ENCODE data around the gene TMEM271. TPM values are rescaled to one million over a fixed set of nuclear protein-coding genes. Genes with fewer than 3 reads are reported as not detected.

Gene TMEM271
- total RNA-seq = not detected

DNA sequence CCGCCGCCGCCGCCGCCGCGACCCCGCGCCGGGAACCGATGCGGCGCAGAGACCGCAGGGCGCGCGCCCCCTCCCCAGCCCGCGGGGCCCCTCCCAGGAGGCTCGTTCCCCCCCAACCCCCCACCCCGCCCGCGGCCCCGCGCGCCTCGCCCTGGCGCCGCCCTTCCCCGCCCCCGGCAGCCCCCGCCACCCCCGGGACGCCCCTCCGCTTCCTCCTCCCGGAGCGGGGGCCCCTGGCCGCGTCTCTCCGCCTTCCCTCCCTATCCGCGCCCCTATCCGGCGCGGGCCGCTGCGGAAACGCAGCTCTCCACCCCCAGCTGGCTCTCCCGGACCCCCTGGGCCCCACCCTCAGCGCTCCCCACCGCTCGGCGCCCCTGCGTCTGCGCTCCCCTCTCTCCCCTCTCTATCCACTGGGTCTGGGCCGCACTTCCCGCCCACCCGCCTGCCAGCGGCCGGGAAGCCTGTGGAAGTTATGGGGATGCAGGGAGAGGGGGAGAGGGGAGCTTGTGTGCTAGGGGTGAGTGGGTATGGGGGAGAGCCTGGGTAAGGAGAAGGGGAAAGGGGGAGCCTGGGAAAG, at the start of gene TMEM271:
TMEM271 (minus strand) TSS at position 51 of the 577 bp plus-strand sequence. CDS start 233 bp downstream, outside the sequence.
- peak within 1 kb of the TSS; percentile 47 for H3K27ac Mint-ChIP-seq
- ChIA-PET CTCF (no interaction called here), POLR2A (no interaction called here)
- H3K27me3 Mint-ChIP-seq = peaks cover 43% of the 10 kb centered on the region
- H3K9me3 Mint-ChIP-seq = peaks cover 17% of the 10 kb centered on the region
- H3K4me3 Mint-ChIP-seq = no peak within 1 kb of the TSS
- H3K4me1 Mint-ChIP-seq = peaks cover 9% of the 10 kb centered on the region
- DNase-seq = no peak
- H3K36me3 Mint-ChIP-seq (ENCODE audit: low read depth) = peaks cover 21% of the 10 kb centered on the region

- Mint-ChIP-seq H3K4me3 (no peak overlapping the region), H3K9me3 (peaks cover 7% of the 10 kb centered on the region), H3K27me3 (no peaks in the 10 kb centered on the region), H3K4me1 (no peaks in the 10 kb centered on the region), H3K36me3 (ENCODE audit: low read depth) (no peaks in the 10 kb centered on the region), H3K27ac (no peak overlapping the region)
- POLR2A ChIA-PET = no interaction called here
- no peak for DNase-seq
- CTCF ChIA-PET = no interaction called here
Measured at GRCh38 chr4:625631-626161, 49.6 kb upstream of the TMEM271 start.

GRCh38 chr4:624705-625590, 48.9 kb upstream of the TMEM271 start, which contains the start of gene PDE6B:
PDE6B (plus strand) TSS chr4:625573; CDS start chr4:625627, 54 bp downstream.
- CTCF ChIA-PET = no interaction called here
- POLR2A ChIA-PET = no interaction called here
- no peaks in the 10 kb centered on the region for H3K27me3 Mint-ChIP-seq
- DNase-seq = no peak
- H3K36me3 Mint-ChIP-seq (ENCODE audit: low read depth) = no peaks in the 10 kb centered on the region
- H3K9me3 Mint-ChIP-seq = peaks cover 8% of the 10 kb centered on the region
- no peak within 1 kb of the TSS for H3K4me3 Mint-ChIP-seq
- no peaks in the 10 kb centered on the region for H3K4me1 Mint-ChIP-seq
- H3K27ac Mint-ChIP-seq = no peak within 1 kb of the TSS

DNA sequence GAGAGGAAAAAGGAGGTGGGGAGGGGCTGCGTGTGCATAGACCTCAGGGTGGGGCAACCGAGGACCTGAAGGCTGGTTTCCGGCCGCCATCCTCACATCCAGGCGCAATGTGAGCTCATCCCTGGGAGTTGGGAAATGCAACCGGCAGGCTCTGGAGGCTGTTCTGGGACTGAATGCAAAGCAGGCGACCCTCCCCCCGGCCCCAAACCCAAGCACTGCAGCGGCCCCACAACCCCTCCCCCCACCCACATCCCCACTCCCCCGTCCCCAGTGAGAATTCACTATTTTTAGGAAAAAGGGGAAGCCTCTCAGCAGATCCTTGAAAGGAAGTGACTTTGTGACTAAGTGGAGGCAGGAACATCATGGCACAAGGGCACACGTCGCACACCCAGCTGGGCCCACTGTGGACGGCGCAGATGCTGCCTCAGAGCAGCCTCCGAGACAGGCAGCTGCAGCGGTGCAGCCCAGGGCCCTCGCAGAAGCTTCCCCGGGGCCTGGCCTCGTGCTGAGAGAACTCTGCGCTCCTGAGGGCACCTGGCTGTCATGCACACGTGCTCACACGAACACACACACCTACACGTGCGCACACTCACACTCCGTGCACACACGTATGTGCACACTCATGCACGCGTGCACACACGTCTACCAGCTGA, 47.9 kb upstream of the TMEM271 start:
- ChIA-PET POLR2A (no interaction called here), CTCF (no interaction called here)
- no peak for DNase-seq
- no peak overlapping the region for H3K4me3 Mint-ChIP-seq
- no peaks in the 10 kb centered on the region for H3K27me3 Mint-ChIP-seq
- peaks cover 8% of the 10 kb centered on the region for H3K9me3 Mint-ChIP-seq
- H3K4me1 Mint-ChIP-seq = no peaks in the 10 kb centered on the region
- H3K27ac Mint-ChIP-seq = no peak overlapping the region
- H3K36me3 Mint-ChIP-seq (ENCODE audit: low read depth) = no peaks in the 10 kb centered on the region

DNA sequence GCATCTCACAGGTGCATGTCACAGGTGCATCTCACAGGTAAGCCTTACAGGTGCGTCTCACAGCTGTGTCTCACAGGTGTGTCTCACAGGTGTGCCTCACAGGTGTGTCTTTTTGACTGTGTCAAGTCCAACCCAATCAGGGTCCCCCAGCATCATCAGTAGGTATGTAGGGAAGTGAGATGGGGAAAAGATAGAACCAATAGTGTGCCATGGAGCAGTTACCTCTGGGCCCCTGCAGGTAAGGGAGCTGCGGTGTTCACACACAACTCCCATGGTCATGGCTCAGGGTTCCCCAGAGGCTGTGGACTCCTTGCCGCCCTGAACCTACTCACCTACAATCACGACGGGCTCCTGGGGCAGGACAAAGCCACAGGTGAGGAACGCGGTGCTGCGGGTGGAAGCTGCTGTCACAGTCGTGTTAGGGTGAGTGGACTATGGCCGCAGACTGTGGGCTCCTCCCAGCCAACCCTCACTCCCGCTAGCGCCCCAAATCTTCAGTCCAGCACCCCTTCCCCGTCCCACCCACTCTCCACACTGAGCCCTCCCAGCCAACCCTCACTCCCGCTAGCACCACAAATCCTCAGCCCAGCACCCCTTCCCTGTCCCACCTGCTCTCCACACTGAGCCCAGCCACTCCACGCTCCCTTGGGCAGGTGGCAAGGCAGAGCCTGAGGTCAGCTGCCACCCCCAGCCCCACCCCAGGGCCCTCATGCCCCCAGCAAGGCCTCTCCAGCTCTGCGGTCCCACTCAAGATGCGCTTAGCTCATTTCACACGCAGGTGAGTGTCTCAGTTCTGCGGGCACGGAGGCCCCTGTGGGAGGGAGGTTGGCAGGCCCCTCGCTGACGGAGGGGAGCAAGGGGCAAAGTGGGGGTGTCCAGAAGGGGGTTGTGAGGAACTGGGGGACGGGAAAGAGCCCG, 47.2 kb upstream of the TMEM271 start:
- POLR2A ChIA-PET = no interaction called here
- peaks cover 8% of the 10 kb centered on the region for H3K9me3 Mint-ChIP-seq

GRCh38 chr4:622071-622995, 46.2 kb upstream of the TMEM271 start:
- Mint-ChIP-seq H3K4me3 (no peak overlapping the region), H3K9me3 (peaks cover 12% of the 10 kb centered on the region), H3K4me1 (no peaks in the 10 kb centered on the region), H3K36me3 (ENCODE audit: low read depth) (no peaks in the 10 kb centered on the region), H3K27me3 (no peaks in the 10 kb centered on the region), H3K27ac (no peak overlapping the region)
- no peak for DNase-seq
- ChIA-PET CTCF (no interaction called here), POLR2A (no interaction called here)

More for the DNA sequence above, 47.2 kb upstream of the TMEM271 start:
- no peak for DNase-seq
- H3K4me3 Mint-ChIP-seq = no peak overlapping the region
- H3K36me3 Mint-ChIP-seq (ENCODE audit: low read depth) = no peaks in the 10 kb centered on the region
- no peaks in the 10 kb centered on the region for H3K27me3 Mint-ChIP-seq
- H3K4me1 Mint-ChIP-seq = no peaks in the 10 kb centered on the region
- H3K27ac Mint-ChIP-seq = no peak overlapping the region
- CTCF ChIA-PET = no interaction called here

DNA sequence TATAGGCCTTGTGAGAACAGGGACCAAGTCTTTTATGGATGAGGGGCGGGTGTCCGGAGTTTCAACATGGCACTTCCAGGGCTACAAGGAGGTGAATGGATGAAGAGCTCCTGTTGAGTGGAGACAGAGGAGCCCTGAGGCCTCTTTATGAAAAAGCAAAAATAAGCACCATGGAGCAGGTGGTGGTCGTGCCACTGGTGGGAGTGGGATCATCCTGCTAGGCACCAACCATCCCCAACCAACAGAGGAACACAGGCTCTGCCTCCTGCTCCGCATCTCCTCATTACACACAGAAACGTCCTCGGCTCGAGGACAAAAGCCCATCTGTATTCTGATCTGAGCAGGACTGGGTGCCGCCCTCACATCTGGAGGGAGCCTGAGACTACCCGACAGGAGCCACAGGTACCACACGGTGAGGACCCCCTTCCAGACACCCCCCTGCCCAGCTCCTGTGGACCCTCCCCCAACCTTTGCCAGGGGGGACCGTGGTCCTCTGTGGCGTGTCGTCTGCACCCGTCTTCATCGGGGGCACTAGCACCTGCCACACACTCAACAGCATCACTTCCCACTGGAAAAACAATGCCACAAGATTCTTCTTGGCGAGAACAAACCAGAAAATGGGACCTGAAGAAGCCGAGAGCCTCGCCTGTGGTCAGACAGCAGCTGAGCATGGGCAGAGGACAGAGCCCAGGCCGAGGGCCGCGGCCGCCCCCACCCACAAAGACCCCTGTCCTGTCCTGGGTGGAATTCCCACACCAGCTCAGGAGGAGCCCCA, 45.4 kb upstream of the TMEM271 start:
- Mint-ChIP-seq H3K27me3 (no peaks in the 10 kb centered on the region), H3K27ac (no peak overlapping the region), H3K4me3 (no peak overlapping the region), H3K36me3 (ENCODE audit: low read depth) (no peaks in the 10 kb centered on the region), H3K9me3 (peaks cover 14% of the 10 kb centered on the region), H3K4me1 (no peaks in the 10 kb centered on the region)
- ChIA-PET POLR2A (no interaction called here), CTCF (no interaction called here)
- no peak for DNase-seq

DNA sequence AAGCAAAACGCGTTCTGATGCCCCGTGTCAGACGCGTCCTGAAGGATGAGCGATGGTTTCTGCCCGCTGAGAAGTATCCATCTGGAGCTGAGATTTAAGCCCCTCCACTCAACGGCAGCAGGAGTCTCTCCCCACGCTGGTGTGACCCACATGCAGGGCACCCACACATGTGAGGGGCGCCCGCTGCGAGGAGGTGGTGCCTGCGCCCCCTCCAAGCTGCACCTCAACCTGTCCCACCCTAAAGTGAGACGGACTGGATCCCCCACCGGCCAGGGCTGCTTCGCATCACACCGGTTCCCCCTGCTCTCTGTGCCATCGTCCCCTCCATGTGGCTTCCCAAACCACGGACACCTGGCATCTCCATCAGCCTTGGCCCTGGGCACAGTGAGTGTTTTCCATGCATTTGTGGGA, 44.8 kb upstream of the TMEM271 start:
- ChIA-PET CTCF (no interaction called here), POLR2A (no interaction called here)
- no peaks in the 10 kb centered on the region for H3K4me1 Mint-ChIP-seq
- no peak overlapping the region for H3K4me3 Mint-ChIP-seq
- H3K27me3 Mint-ChIP-seq = no peaks in the 10 kb centered on the region
- H3K36me3 Mint-ChIP-seq (ENCODE audit: low read depth) = no peaks in the 10 kb centered on the region
- H3K9me3 Mint-ChIP-seq = peaks cover 15% of the 10 kb centered on the region
- no peak overlapping the region for H3K27ac Mint-ChIP-seq
- DNase-seq = no peak

- H3K4me1 Mint-ChIP-seq = no peaks in the 10 kb centered on the region
- H3K9me3 Mint-ChIP-seq = peaks cover 15% of the 10 kb centered on the region
- CTCF ChIA-PET = no interaction called here
Measured at GRCh38 chr4:620201-620600, 44.1 kb upstream of the TMEM271 start.

DNA sequence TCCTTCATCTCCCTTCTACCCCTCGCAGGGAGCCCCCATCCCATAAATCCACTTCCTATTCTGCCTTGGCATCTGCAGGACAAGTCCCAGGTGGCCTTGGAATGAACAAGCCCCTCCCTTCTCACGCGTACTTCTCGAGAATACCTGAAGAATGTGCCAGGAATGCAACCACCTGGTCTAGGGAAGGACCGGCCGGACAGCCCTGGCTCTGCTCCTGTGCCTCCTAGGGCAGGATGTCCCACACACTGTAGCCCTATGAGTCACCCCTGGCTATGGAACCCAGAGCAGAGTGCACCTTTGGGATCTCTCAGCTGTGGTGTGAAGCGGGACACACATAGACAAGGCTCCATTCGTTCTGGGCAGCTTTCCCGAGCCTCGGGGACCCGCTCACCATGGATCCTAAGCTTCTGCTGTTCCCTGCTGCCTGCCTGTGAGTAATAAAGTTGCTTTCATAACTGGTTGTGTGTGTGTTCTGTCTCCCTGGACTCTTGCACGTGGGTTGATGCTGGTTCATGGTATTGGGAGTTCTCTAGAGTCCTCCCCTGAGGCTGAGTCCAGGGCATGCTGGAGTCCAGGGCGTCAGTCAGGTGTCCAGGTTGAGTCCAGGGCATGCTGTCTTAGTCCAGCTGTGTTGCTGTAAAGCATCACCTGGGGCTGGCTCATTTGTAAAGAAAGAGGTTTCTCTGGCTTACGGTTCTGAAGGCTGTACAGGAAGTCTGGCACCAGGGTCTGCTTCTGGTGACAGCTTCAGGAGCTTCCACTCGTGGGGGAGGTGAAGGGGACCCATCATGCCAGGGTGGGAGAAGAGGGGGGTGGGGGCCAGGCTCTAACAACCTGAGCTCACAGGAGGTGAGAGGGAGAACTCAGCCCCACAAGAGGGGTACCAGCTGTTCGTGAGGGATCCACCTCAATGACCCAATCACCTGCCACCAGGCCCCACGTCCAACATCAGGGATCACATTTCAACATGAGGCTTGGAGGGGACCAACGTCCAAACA, 41.8 kb upstream of the TMEM271 start:
- Mint-ChIP-seq H3K4me3 (no peak overlapping the region), H3K36me3 (ENCODE audit: low read depth) (no peaks in the 10 kb centered on the region), H3K27me3 (no peaks in the 10 kb centered on the region), H3K9me3 (peaks cover 15% of the 10 kb centered on the region), H3K4me1 (no peaks in the 10 kb centered on the region), H3K27ac (no peak overlapping the region)
- ChIA-PET POLR2A (no interaction called here), CTCF (no interaction called here)
- DNase-seq = no peak

More at GRCh38 chr4:620201-620600, 44.1 kb upstream of the TMEM271 start:
- DNase-seq = no peak
- Mint-ChIP-seq H3K27me3 (no peaks in the 10 kb centered on the region), H3K36me3 (ENCODE audit: low read depth) (no peaks in the 10 kb centered on the region), H3K4me3 (no peak overlapping the region), H3K27ac (no peak overlapping the region)
- POLR2A ChIA-PET = no interaction called here

Data from activated CD4-positive, alpha-beta memory T cell treated with anti-CD3 and anti-CD28 coated beads, Interleukin-2, amount 10 ng/mL, durations not matched to agents 7 days and 5 days (primary cell).